Measurements from ENCODE around the gene MRPS2. TPM values are rescaled to one million over a fixed set of nuclear protein-coding genes. Genes with fewer than 3 reads are reported as not detected.

Gene MRPS2
- total RNA-seq, 3 donors from 2014 or later (not counting 1 experiment from before 2014, with no cell fraction given), result 15.6 to 26.7 (median 24.7) TPM

GRCh38 chr9:135521608-135522095 is 21.2 kb downstream of the MRPS2 start:
- no peak overlapping the region for H3K27ac ChIP-seq (ENCODE audit: low read length)
- 87% methylated on average over 8 of the region's 11 CpGs for WGBS (ENCODE audit: insufficient coverage)
- no peaks in the 10 kb centered on the region for H3K9me3 ChIP-seq (ENCODE audit: control insufficient read depth, insufficient read depth, low read length)
- Mint-ChIP-seq H3K4me3 (no peak overlapping the region), H3K4me1 (no peaks in the 10 kb centered on the region), H3K27me3 (ENCODE audit: low read depth in 2 of 2) (peaks cover 3 to 14% of the 10 kb centered on the region in 2 donors), H3K36me3 (no peaks in the 10 kb centered on the region), H3K9me3 (no peaks in the 10 kb centered on the region), H3K27ac (no peak overlapping the region)
- TF ChIP-seq CTCF (IDR thresholded peaks at IDR 0.05), result no peak
- no peaks in the 10 kb centered on the region for H3K4me1 ChIP-seq (ENCODE audit: control insufficient read depth, insufficient read depth, low read length)
- DNase-seq (no peak), ATAC-seq (no peak)
- no peaks in the 10 kb centered on the region for H3K27me3 ChIP-seq (ENCODE audit: control insufficient read depth, insufficient read depth, low read length)
- no peaks in the 10 kb centered on the region for H3K36me3 ChIP-seq (ENCODE audit: control insufficient read depth, insufficient read depth, low read length)
- no peak overlapping the region for H3K4me3 ChIP-seq (ENCODE audit: low read length)
- intact Hi-C loops (cut with micrococcal nuclease), result no loop called here

GRCh38 chr9:135522137-135522877 is 21.8 kb downstream of the MRPS2 start:
- no peaks in the 10 kb centered on the region for H3K36me3 Mint-ChIP-seq
- no peaks in the 10 kb centered on the region for H3K9me3 Mint-ChIP-seq
- Histone ChIP-seq H3K9me3 (ENCODE audit: control insufficient read depth, insufficient read depth, low read length) (no peaks in the 10 kb centered on the region), H3K27ac (ENCODE audit: low read length) (no peak overlapping the region), H3K27me3 (ENCODE audit: control insufficient read depth, insufficient read depth, low read length) (no peaks in the 10 kb centered on the region), H3K4me1 (ENCODE audit: control insufficient read depth, insufficient read depth, low read length) (no peaks in the 10 kb centered on the region), H3K4me3 (ENCODE audit: low read length) (no peak overlapping the region), H3K36me3 (ENCODE audit: control insufficient read depth, insufficient read depth, low read length) (no peaks in the 10 kb centered on the region)
- H3K4me1 Mint-ChIP-seq, result no peaks in the 10 kb centered on the region
- ATAC-seq, result no peak
- H3K27me3 Mint-ChIP-seq (ENCODE audit: low read depth in 2 of 2), result peaks cover 3 to 13% of the 10 kb centered on the region in 2 donors
- no peak overlapping the region for H3K27ac Mint-ChIP-seq
- no peak overlapping the region for H3K4me3 Mint-ChIP-seq
- 62% methylated on average over 13 of the region's 16 CpGs for WGBS (ENCODE audit: insufficient coverage)
- intact Hi-C loops (cut with micrococcal nuclease), result no loop called here
- TF ChIP-seq CTCF (IDR thresholded peaks at IDR 0.05), result no peak
- DNase-seq, result peak in 1 of 2 donors; percentile 9

GRCh38 chr9:135522931-135523330 is 22.4 kb downstream of the MRPS2 start:
- WGBS (ENCODE audit: insufficient coverage), result 78% methylated on average over 17 of the region's 17 CpGs
- intact Hi-C loops (cut with micrococcal nuclease), result no loop called here
- ATAC-seq (no peak), DNase-seq (peak in 1 of 2 donors; percentile 6)
- H3K27ac Mint-ChIP-seq, result no peak overlapping the region
- H3K4me1 Mint-ChIP-seq, result no peaks in the 10 kb centered on the region
- no peak overlapping the region for H3K27ac ChIP-seq (ENCODE audit: low read length)
- no peaks in the 10 kb centered on the region for H3K36me3 Mint-ChIP-seq
- no peak overlapping the region for H3K4me3 ChIP-seq (ENCODE audit: low read length)
- H3K4me1 ChIP-seq (ENCODE audit: control insufficient read depth, insufficient read depth, low read length), result no peaks in the 10 kb centered on the region
- H3K36me3 ChIP-seq (ENCODE audit: control insufficient read depth, insufficient read depth, low read length), result no peaks in the 10 kb centered on the region
- peaks cover 3 to 7% of the 10 kb centered on the region in 2 donors for H3K27me3 Mint-ChIP-seq (ENCODE audit: low read depth in 2 of 2)
- H3K4me3 Mint-ChIP-seq, result no peak overlapping the region
- H3K9me3 ChIP-seq (ENCODE audit: control insufficient read depth, insufficient read depth, low read length), result no peaks in the 10 kb centered on the region
- no peaks in the 10 kb centered on the region for H3K27me3 ChIP-seq (ENCODE audit: control insufficient read depth, insufficient read depth, low read length)
- TF ChIP-seq CTCF (IDR thresholded peaks at IDR 0.05), result no peak
- H3K9me3 Mint-ChIP-seq, result no peaks in the 10 kb centered on the region

Measured in natural killer cell (primary cell).